ENCODE data around the gene AFG3L2. TPM values are rescaled to one million over a fixed set of nuclear protein-coding genes. Genes with fewer than 3 reads are reported as not detected.

Gene AFG3L2
- total and polyA plus RNA-seq, 2 of the 8 experiments (the other 6 are each of a cell fraction or from before 2014, with no cell fraction given): 29.7 to 84.8 TPM

GRCh38 chr18:12287684-12288402 is 89.2 kb downstream of the AFG3L2 start (continued):
- no peak for TF ChIP-seq USF2 (IDR thresholded peaks at IDR 0.05; ENCODE audit: low read length)

Data from H1 (cell line).